Astrocyte of the spinal cord (primary cell): Measurements from ENCODE around the gene EIPR1.
"Not testable (repeated sequence)": the region's sequence is repeated elsewhere in the genome, so short reads cannot be mapped to it uniquely, and the experiment has no call there.

Experiments used
- DNase-seq: peaks from one replicate; pipeline ENCODE4 v3.0.0; 2011; ENCODE audit warnings: low read depth, low spot score
- H3K4me3 ChIP-seq: 2 replicates; pipeline ENCODE4 v1.5.1; 2011; ENCODE audit warnings: low read depth, mild to moderate bottlenecking, low read length, moderate library complexity
- CTCF ChIP-seq: IDR thresholded peaks from 2 replicates; pipeline ENCODE4 v1.5.1; 2012; ENCODE audit warnings: low read depth, mild to moderate bottlenecking, low read length, inconsistent platforms
- in situ Hi-C: cut with HindIII; loops from 2 replicates; pipeline ENCODE4 v1.10.0; 2017; ENCODE audit warnings: low sequenced_read_pairs

The EIPR1 gene

GRCh38 chr2:3288470-3289170 lies 89.0 kb downstream of the EIPR1 start:
- H3K4me3 ChIP-seq = no peak overlapping the region
- DNase-seq = no peak
- no peak for TF ChIP-seq CTCF
- in situ Hi-C loops = no loop called here

DNA sequence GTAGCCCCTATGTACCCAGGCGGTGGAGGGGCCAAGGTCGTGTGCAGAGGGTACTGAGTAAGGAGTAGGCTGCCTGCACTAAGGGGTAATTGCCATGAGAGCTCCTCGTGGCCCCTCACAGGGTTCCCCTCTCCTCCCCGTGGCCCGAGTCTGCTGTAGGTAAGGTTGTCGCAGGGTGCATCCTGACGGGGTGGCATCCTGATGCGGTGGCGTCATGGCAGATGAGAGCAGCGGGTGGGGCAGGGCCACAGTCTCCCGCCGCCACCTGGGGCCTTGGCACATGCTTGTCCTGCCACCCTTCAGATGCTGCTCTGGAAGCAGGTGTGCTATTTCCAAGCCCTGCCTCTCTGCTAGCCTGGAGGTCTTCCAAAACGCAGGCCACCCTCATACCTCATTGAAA lies 89.7 kb downstream of the EIPR1 start:
- no peak for DNase-seq
- no peak overlapping the region for H3K4me3 ChIP-seq
- no peak for TF ChIP-seq CTCF
- in situ Hi-C loops = no loop called here

- DNase-seq, H3K4me3 ChIP-seq, in situ Hi-C loops: not testable (repeated sequence)
Observed at GRCh38 chr2:3286646-3287036, 91.0 kb downstream of the EIPR1 start.

GRCh38 chr2:3285901-3286645 lies 91.5 kb downstream of the EIPR1 start:
- no peak for DNase-seq
- no peak overlapping the region for H3K4me3 ChIP-seq
- no peak for TF ChIP-seq CTCF
- in situ Hi-C loops = no loop called here

DNA sequence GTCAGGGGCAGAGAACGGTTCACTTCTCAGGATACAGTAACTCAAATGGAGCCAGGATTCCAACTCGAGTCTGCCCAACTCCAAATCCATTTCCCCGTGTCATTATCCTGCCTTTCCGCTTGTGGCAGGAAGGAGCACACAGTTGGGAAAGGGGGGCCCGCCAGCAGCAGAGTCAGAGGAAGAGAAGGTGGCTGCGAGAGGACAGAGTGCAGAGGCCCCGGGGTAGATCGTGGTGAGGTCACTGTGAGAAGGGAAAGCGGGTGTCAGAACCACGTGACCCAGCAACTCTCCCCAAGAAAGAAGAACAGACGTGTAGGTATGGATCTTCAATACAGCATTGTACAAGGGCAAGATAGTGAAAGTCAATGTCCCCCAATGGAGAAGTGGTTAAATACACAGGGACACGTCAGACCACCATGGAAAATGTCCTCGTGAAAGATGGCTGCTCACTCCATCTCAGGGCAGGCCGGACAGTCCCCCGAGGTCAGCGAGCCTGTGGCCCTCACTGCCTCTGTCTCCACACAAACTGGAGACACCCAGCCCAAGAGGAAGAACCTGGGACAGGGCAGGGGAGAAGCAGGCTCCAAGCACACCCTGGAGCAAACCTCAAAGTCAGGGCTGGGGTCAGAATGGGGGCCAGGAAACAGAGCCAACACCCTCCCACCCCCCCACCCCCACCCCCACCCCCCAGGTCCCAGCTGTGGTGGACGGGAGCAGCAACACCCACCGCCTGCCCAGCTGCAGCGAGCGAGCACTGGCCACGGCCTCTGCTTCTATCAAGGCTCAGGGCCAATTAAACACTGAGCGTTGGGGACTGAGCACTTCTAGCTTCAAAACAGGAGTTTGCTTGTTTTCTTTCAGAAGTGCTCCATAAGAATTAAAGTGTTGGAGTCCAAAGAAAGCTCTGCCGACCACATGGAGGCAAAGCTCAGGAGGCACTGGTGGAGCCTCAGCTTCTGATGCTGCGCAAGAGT lies 92.7 kb downstream of the EIPR1 start:
- no peak overlapping the region for H3K4me3 ChIP-seq
- TF ChIP-seq CTCF = no peak
- in situ Hi-C loops = no loop called here
- no peak for DNase-seq

GRCh38 chr2:3283876-3284656 lies 93.6 kb downstream of the EIPR1 start:
- in situ Hi-C loops, DNase-seq, H3K4me3 ChIP-seq: not testable (repeated sequence)

GRCh38 chr2:3283206-3283605 lies 94.4 kb downstream of the EIPR1 start:
- H3K4me3 ChIP-seq = no peak overlapping the region
- TF ChIP-seq CTCF = no peak
- DNase-seq = no peak
- in situ Hi-C loops = no loop called here
